IPS-18a (cell line): ENCODE results near the gene UBN1.
"Not testable (repeated sequence)": the region's sequence is repeated elsewhere in the genome, so short reads cannot be mapped to it uniquely, and the experiment has no call there.

Source experiments
- H3K27ac ChIP-seq: one replicate; pipeline ENCODE4 v1.5.1; 2013; ENCODE audit warnings: low read length
- H3K27me3 ChIP-seq: one replicate; pipeline ENCODE4 v1.6.1; 2013; ENCODE audit warnings: mild to moderate bottlenecking, low read length; ENCODE audit not compliant: control insufficient read depth, insufficient read depth
- H3K36me3 ChIP-seq: one replicate; pipeline ENCODE4 v1.6.1; 2013; ENCODE audit warnings: low read depth, low read length; ENCODE audit not compliant: control insufficient read depth
- H3K4me1 ChIP-seq: one replicate; pipeline ENCODE4 v1.6.1; 2013; ENCODE audit warnings: low read depth, low read length; ENCODE audit not compliant: control insufficient read depth
- H3K4me3 ChIP-seq: one replicate; pipeline ENCODE4 v1.5.1; 2013; ENCODE audit warnings: low read length
- H3K9ac ChIP-seq: one replicate; pipeline ENCODE4 v1.6.1; 2013; ENCODE audit warnings: mild to moderate bottlenecking, low read length, moderate library complexity
- H3K9me3 ChIP-seq: one replicate; pipeline ENCODE4 v1.6.1; 2013; ENCODE audit warnings: low read depth, low read length; ENCODE audit not compliant: control insufficient read depth

UBN1 gene

GRCh38 chr16:4891097-4891885 is 44.0 kb downstream of the UBN1 start:
- Histone ChIP-seq H3K27me3 (no peaks in the 10 kb centered on the region), H3K36me3 (peaks cover 11% of the 10 kb centered on the region), H3K27ac (no peak overlapping the region), H3K9ac (no peak overlapping the region), H3K4me1 (no peaks in the 10 kb centered on the region), H3K4me3 (no peak overlapping the region), H3K9me3 (no peaks in the 10 kb centered on the region)

GRCh38 chr16:4891886-4892216 is 44.6 kb downstream of the UBN1 start:
- no peaks in the 10 kb centered on the region for H3K9me3 ChIP-seq
- no peaks in the 10 kb centered on the region for H3K4me1 ChIP-seq
- H3K9ac ChIP-seq = no peak overlapping the region
- peaks cover 8% of the 10 kb centered on the region for H3K36me3 ChIP-seq
- no peak overlapping the region for H3K27ac ChIP-seq
- no peaks in the 10 kb centered on the region for H3K27me3 ChIP-seq
- H3K4me3 ChIP-seq = no peak overlapping the region

- H3K36me3 ChIP-seq = peaks cover 1% of the 10 kb centered on the region
- no peaks in the 10 kb centered on the region for H3K9me3 ChIP-seq
- no peak overlapping the region for H3K4me3 ChIP-seq
- H3K27me3 ChIP-seq = no peaks in the 10 kb centered on the region
- no peak overlapping the region for H3K9ac ChIP-seq
- no peaks in the 10 kb centered on the region for H3K4me1 ChIP-seq
- H3K27ac ChIP-seq = no peak overlapping the region
These were observed 45.3 kb downstream of the UBN1 start for GRCh38 chr16:4892361-4893102.

- Histone ChIP-seq H3K36me3 (no peaks in the 10 kb centered on the region), H3K4me1 (no peaks in the 10 kb centered on the region), H3K4me3 (no peak overlapping the region), H3K9ac (no peak overlapping the region), H3K27ac (no peak overlapping the region), H3K9me3 (no peaks in the 10 kb centered on the region), H3K27me3 (no peaks in the 10 kb centered on the region)
These were observed 46.0 kb downstream of the UBN1 start for GRCh38 chr16:4893103-4893862.

GRCh38 chr16:4894276-4895150 is 47.2 kb downstream of the UBN1 start:
- Histone ChIP-seq H3K27me3 (no peaks in the 10 kb centered on the region), H3K9me3 (no peaks in the 10 kb centered on the region), H3K4me1 (no peaks in the 10 kb centered on the region), H3K9ac (no peak overlapping the region), H3K27ac (no peak overlapping the region), H3K36me3 (no peaks in the 10 kb centered on the region), H3K4me3 (no peak overlapping the region)

GRCh38 chr16:4895366-4895765 is 48.1 kb downstream of the UBN1 start:
- no peak overlapping the region for H3K27ac ChIP-seq
- H3K9ac ChIP-seq = no peak overlapping the region
- H3K4me3 ChIP-seq = no peak overlapping the region
- H3K36me3 ChIP-seq = no peaks in the 10 kb centered on the region
- no peaks in the 10 kb centered on the region for H3K4me1 ChIP-seq
- H3K27me3 ChIP-seq = no peaks in the 10 kb centered on the region
- no peaks in the 10 kb centered on the region for H3K9me3 ChIP-seq

GRCh38 chr16:4896761-4897160 is 49.5 kb downstream of the UBN1 start:
- H3K27ac ChIP-seq, H3K36me3 ChIP-seq, H3K4me3 ChIP-seq, H3K4me1 ChIP-seq, H3K9me3 ChIP-seq, H3K9ac ChIP-seq, H3K27me3 ChIP-seq: not testable (repeated sequence)

- H3K9ac ChIP-seq = no peak overlapping the region
- no peaks in the 10 kb centered on the region for H3K9me3 ChIP-seq
- no peaks in the 10 kb centered on the region for H3K4me1 ChIP-seq
- no peaks in the 10 kb centered on the region for H3K27me3 ChIP-seq
- no peak overlapping the region for H3K27ac ChIP-seq
- H3K36me3 ChIP-seq = no peaks in the 10 kb centered on the region
- H3K4me3 ChIP-seq = no peak overlapping the region
These were observed 50.0 kb downstream of the UBN1 start for GRCh38 chr16:4897328-4897727.

- H3K9ac ChIP-seq = no peak overlapping the region
- no peaks in the 10 kb centered on the region for H3K36me3 ChIP-seq
- H3K27me3 ChIP-seq = no peaks in the 10 kb centered on the region
- no peaks in the 10 kb centered on the region for H3K9me3 ChIP-seq
- no peak overlapping the region for H3K4me3 ChIP-seq
- H3K4me1 ChIP-seq = no peaks in the 10 kb centered on the region
- no peak overlapping the region for H3K27ac ChIP-seq
These were observed 51.7 kb downstream of the UBN1 start for GRCh38 chr16:4898811-4899473.

GRCh38 chr16:4899474-4899846 is 52.2 kb downstream of the UBN1 start:
- Histone ChIP-seq H3K9me3 (no peaks in the 10 kb centered on the region), H3K4me3 (no peak overlapping the region), H3K27me3 (no peaks in the 10 kb centered on the region), H3K27ac (no peak overlapping the region), H3K4me1 (no peaks in the 10 kb centered on the region), H3K36me3 (no peaks in the 10 kb centered on the region), H3K9ac (no peak overlapping the region)

GRCh38 chr16:4900036-4900435 is 52.8 kb downstream of the UBN1 start:
- Histone ChIP-seq H3K4me3 (no peak overlapping the region), H3K27ac (no peak overlapping the region), H3K27me3 (no peaks in the 10 kb centered on the region), H3K4me1 (no peaks in the 10 kb centered on the region), H3K9ac (no peak overlapping the region), H3K9me3 (no peaks in the 10 kb centered on the region), H3K36me3 (no peaks in the 10 kb centered on the region)
